HepG2 (cell line): ENCODE measurements around the gene MAP3K8. TPM values are rescaled to one million over a fixed set of nuclear protein-coding genes. Genes with fewer than 3 reads are reported as not detected.

Experiments
- ATAC-seq: fragments of 200-7000 bp; cut with Tn5 transposase; 3 replicates; pipeline ENCODE4 v1.9.1; 2020; ENCODE audit warnings: mild to moderate bottlenecking, moderate library complexity
- BruUV-seq: library from RNA; stranded (reverse); fragments of 400-500 nt; replicated peaks from 2 replicates; lab custom pipeline; 2021; lab: Mats Ljungman, UMichigan
- CTCF ChIA-PET: fragments of 300-600 bp; formaldehyde crosslinking; extraction: SDS; loops from one replicate; lab custom pipeline; 2021; ENCODE audit warnings: low total read pairs, inconsistent platforms, low intra/inter-chr PET ratio; lab: Yijun Ruan, JAX
- POLR2A ChIA-PET: fragments of 350-600 bp; sonication (Branson Sonifier 250); formaldehyde crosslinking; loops from one replicate; lab custom pipeline; 2020; ENCODE audit warnings: antibody characterized with exemption, inconsistent platforms; lab: Yijun Ruan, JAX
- DNase-seq: peaks from one replicate; pipeline ENCODE4 v3.0.0-alpha.2; 2015; ENCODE audit warnings: low spot score
- FAIRE-seq: peaks from 3 replicates; lab custom pipeline; 2011; peaks lifted over from hg19 to GRCh38; lab: Jason Lieb, UNC
- H2AFZ ChIP-seq: one replicate; pipeline ENCODE4 v1.6.1; 2011; ENCODE audit warnings: low read length, inconsistent platforms
- H3K27ac ChIP-seq: fragments of 300-600 bp; 3 replicates; pipeline ENCODE4 v1.8.0; 2011; ENCODE audit warnings: mixed run types, mild to moderate bottlenecking, mixed read lengths, low read length, inconsistent platforms; ENCODE audit not compliant: insufficient read depth; ENCODE audit errors: extremely low read length
- H3K27me3 ChIP-seq, 2 experiments: fragments of 200-600 bp in 1 of 2; 2 replicates in 1 of 2; 3 replicates in 1 of 2; pipeline versions ENCODE4 v1.6.0 to v1.8.0; 2011; ENCODE audit warnings: low read length in 2 of 2, mild to moderate bottlenecking in 2 of 2, moderate library complexity in 2 of 2, inconsistent platforms in 1 of 2; ENCODE audit not compliant: insufficient read depth in 2 of 2, control insufficient read depth in 1 of 2
- H3K36me3 ChIP-seq, 2 experiments: fragments of 200-600 bp in 1 of 2; replicated peaks in 1 of 2; 2 replicates in 1 of 2; 3 replicates in 1 of 2; pipeline versions ENCODE4 v1.5.1 to v1.8.0; 2011; ENCODE audit warnings: low read length in 2 of 2, inconsistent platforms in 1 of 2; ENCODE audit not compliant: insufficient read depth in 2 of 2, control insufficient read depth in 1 of 2
- H3K4me1 ChIP-seq: 2 replicates; pipeline ENCODE4 v1.5.1; 2012; ENCODE audit warnings: low read length, inconsistent platforms; ENCODE audit not compliant: insufficient read depth
- H3K4me2 ChIP-seq: 2 replicates; pipeline ENCODE4 v1.6.0; 2011; ENCODE audit warnings: low read depth, low read length, inconsistent platforms
- H3K4me3 ChIP-seq, 3 experiments: fragments of 200-600 bp in 1 of 3; sonication (generic), shearing (Covaris generic) in 1 of 3; replicated peaks in 1 of 3; 2 replicates each; pipeline ENCODE4 v1.5.1; 2011 to 2016; ENCODE audit warnings: low read length in 3 of 3, inconsistent platforms in 2 of 3, low read depth in 2 of 3, mild to moderate bottlenecking in 2 of 3, control low read depth in 1 of 3, mixed read lengths in 1 of 3; ENCODE audit not compliant: insufficient read depth in 1 of 3
- H3K79me2 ChIP-seq: one replicate; pipeline ENCODE4 v1.6.1; 2011; ENCODE audit warnings: low read length, inconsistent platforms; ENCODE audit not compliant: insufficient read depth
- H3K9ac ChIP-seq: 2 replicates; pipeline ENCODE4 v1.6.0; 2011; ENCODE audit warnings: mild to moderate bottlenecking, low read depth, low read length, inconsistent platforms; ENCODE audit not compliant: insufficient read depth
- H3K9me3 ChIP-seq: 2 replicates; pipeline ENCODE4 v1.5.1; 2012; ENCODE audit warnings: mild to moderate bottlenecking, low read length
- H4K20me1 ChIP-seq: 2 replicates; pipeline ENCODE4 v1.6.0; 2011; ENCODE audit warnings: inconsistent platforms, mild to moderate bottlenecking, low read length, moderate library complexity; ENCODE audit not compliant: insufficient read depth
- ATF7 ChIP-seq, 2 experiments: fragments of 450-650 bp in 1 of 2; sonication (generic) in 1 of 2; formaldehyde crosslinking in 1 of 2; IDR thresholded peaks; 2 replicates each; pipeline versions ENCODE4 v1.4.0 to v1.6.1; 2016 to 2020; ENCODE audit warnings: antibody characterized with exemption in 1 of 2, mild to moderate bottlenecking in 1 of 2, missing genetic modification reagents in 1 of 2
- KMT2B ChIP-seq: IDR thresholded peaks from 2 replicates; pipeline ENCODE4 v1.6.1; 2016; ENCODE audit warnings: missing genetic modification reagents, missing compliant biosample characterization
- NRL ChIP-seq: sonication (generic); formaldehyde crosslinking; IDR thresholded peaks from 2 replicates; pipeline ENCODE4 v1.5.0; 2020; ENCODE audit warnings: missing genetic modification reagents, mild to moderate bottlenecking, moderate library complexity, borderline replicate concordance
- PAX8 ChIP-seq: sonication (generic); formaldehyde crosslinking; IDR thresholded peaks from 2 replicates; pipeline ENCODE4 v1.8.0; 2022; ENCODE audit warnings: mild to moderate bottlenecking, missing genetic modification reagents, borderline replicate concordance
- RAD51 ChIP-seq: fragments of 450-650 bp; IDR thresholded peaks from 2 replicates; pipeline ENCODE4 v1.6.1; 2016; ENCODE audit warnings: borderline replicate concordance
- ZEB1 ChIP-seq: IDR thresholded peaks from 2 replicates; pipeline ENCODE4 v1.6.1; 2012; ENCODE audit warnings: mild to moderate bottlenecking, low read depth, inconsistent platforms; ENCODE audit not compliant: insufficient replicate concordance
- ZFP36 ChIP-seq: fragments of 150-350 bp; IDR thresholded peaks from 2 replicates; pipeline ENCODE4 v1.6.1; 2018; ENCODE audit warnings: borderline replicate concordance, low read length, low read depth; ENCODE audit not compliant: partially characterized antibody
- ZKSCAN5 ChIP-seq: sonication (generic); formaldehyde crosslinking; IDR thresholded peaks from 2 replicates; pipeline ENCODE4 v1.5.1; 2020; ENCODE audit warnings: mild to moderate bottlenecking, missing genetic modification reagents
- ZNF326 ChIP-seq: sonication (generic); formaldehyde crosslinking; IDR thresholded peaks from 2 replicates; pipeline ENCODE4 v1.4.0; 2020; ENCODE audit warnings: missing genetic modification reagents, borderline replicate concordance
- ZNF329 ChIP-seq: sonication (generic); formaldehyde crosslinking; IDR thresholded peaks from 2 replicates; pipeline ENCODE4 v1.9.0; 2021; ENCODE audit warnings: low read depth, mild to moderate bottlenecking, missing genetic modification reagents
- ZNF737 ChIP-seq: sonication (generic); formaldehyde crosslinking; IDR thresholded peaks from 2 replicates; pipeline ENCODE4 v1.5.0; 2020; ENCODE audit warnings: missing genetic modification reagents, mild to moderate bottlenecking, borderline replicate concordance
- ZNF775 ChIP-seq: sonication (generic); formaldehyde crosslinking; IDR thresholded peaks from 2 replicates; pipeline ENCODE4 v1.4.0; 2020; ENCODE audit warnings: missing genetic modification reagents, mild to moderate bottlenecking, moderate library complexity, borderline replicate concordance
- ZNF816 ChIP-seq: sonication (generic); formaldehyde crosslinking; IDR thresholded peaks from 2 replicates; pipeline ENCODE4 v1.8.0; 2022; ENCODE audit warnings: missing genetic modification reagents, mild to moderate bottlenecking, borderline replicate concordance
- ZNF878 ChIP-seq: sonication (generic); formaldehyde crosslinking; IDR thresholded peaks from 2 replicates; pipeline ENCODE4 v1.8.1; 2023; ENCODE audit warnings: mild to moderate bottlenecking, missing genetic modification reagents, moderate library complexity
- WGBS: methylation state at CpG from one replicate; pipeline ENCODE4 v1.1.6; 2017; ENCODE audit warnings: low lambda C conversion rate; 5-methylcytosine and 5-hydroxymethylcytosine counted together
- in situ Hi-C: cut with HindIII; loops from 2 replicates; pipeline ENCODE4 v1.10.0; 2017; ENCODE audit warnings: low pct_unique_long_range_greater_than_20kb; ENCODE audit not compliant: extremely low pct_ligation_motif_present
- intact Hi-C: fragments of 100-400 bp; cut with micrococcal nuclease; formaldehyde crosslinking; loops from one replicate; pipeline ENCODE4 v1.10.0; 2022; ENCODE audit not compliant: unreplicated experiment
- polyA plus RNA-seq, 8 experiments: library from polyadenylated mRNA; depleted of rRNA in 3 of 8; stranded (reverse) in 7 of 8; unstranded in 1 of 8; fragments of >200 nt; fragmentation: Illumina TruSeq in 4 of 8; extraction: Trizol in 4 of 8; gene quantifications; 2 replicates each; pipeline versions ENCODE4 v1.2.1 to v1.2.3, GENCODE V29; 2011 to 2016; ENCODE audit warnings: low read depth in 4 of 8, missing spikeins in 1 of 8, mixed read lengths in 1 of 8; ENCODE audit not compliant: insufficient read depth in 1 of 8
- total RNA-seq, 5 experiments: library from RNA; depleted of rRNA; stranded (reverse); fragments of >200 nt; fragmentation: Illumina TruSeq; extraction: Trizol; gene quantifications; 2 replicates each; pipeline ENCODE4 v1.2.3, GENCODE V29; 2016; ENCODE audit warnings: low read depth in 1 of 5
- TF ChIP-seq, protein P1 (sequence below): sonication (generic); formaldehyde crosslinking; IDR thresholded peaks from 2 replicates; pipeline ENCODE4 v1.4.0; 2020; ENCODE audit warnings: missing genetic modification reagents

The MAP3K8 gene
- total and polyA plus RNA-seq, 2 of the 13 experiments (the other 11 are each of a cell fraction or from before 2014, with no cell fraction given): 19.3 to 37.9 TPM

- Histone ChIP-seq H3K4me3 (no peak overlapping the region), H3K9me3 (no peaks in the 10 kb centered on the region), H3K4me2 (no peak overlapping the region), H3K9ac (no peak overlapping the region), H2AFZ (no peak overlapping the region), H4K20me1 (no peaks in the 10 kb centered on the region), H3K27me3 (no peaks in the 10 kb centered on the region), H3K4me1 (no peaks in the 10 kb centered on the region), H3K36me3 (peaks cover 14 to 53% of the 10 kb centered on the region in 2 experiments), H3K79me2 (peaks cover 14% of the 10 kb centered on the region), H3K27ac (no peak overlapping the region)
- no peak for FAIRE-seq
- ATAC-seq: no peak
- TF ChIP-seq ZFP36 (no peak), ZNF878 (no peak), ZNF816 (no peak), ZNF737 (CRISPR knock-in tag) (no peak), ZNF329 (CRISPR knock-in tag) (no peak), ZEB1 (no peak), NRL (CRISPR knock-in tag) (no peak), ATF7 (IDR thresholded peaks at IDR 0.05) (no peak), ATF7 (CRISPR knock-in tag; IDR thresholded peaks at IDR 0.05) (no peak), ZNF326 (CRISPR knock-in tag) (no peak), KMT2B (CRISPR knock-in tag) (no peak), ZKSCAN5 (no peak), RAD51 (no peak), ZNF775 (CRISPR knock-in tag) (no peak), PAX8 (CRISPR knock-in tag) (no peak)
- TF ChIP-seq, protein P1, sequence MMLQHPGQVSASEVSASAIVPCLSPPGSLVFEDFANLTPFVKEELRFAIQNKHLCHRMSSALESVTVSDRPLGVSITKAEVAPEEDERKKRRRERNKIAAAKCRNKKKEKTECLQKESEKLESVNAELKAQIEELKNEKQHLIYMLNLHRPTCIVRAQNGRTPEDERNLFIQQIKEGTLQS (CRISPR knock-in tag): no peak
- no peak for DNase-seq
- POLR2A ChIA-PET: no interaction called here
- WGBS: 98% methylated on average over 10 of the region's 10 CpGs
- CTCF ChIA-PET: no interaction called here
- BruUV-seq: no TSS peak
- in situ Hi-C loops (loop anchor here (25.0 kb wide), 1 partner anchor 1490 kb away; the partner anchor contains the start of gene ARHGAP12), intact Hi-C loops (no loop called here)
Measured at GRCh38 chr10:30447125-30447799, 13.3 kb downstream of the MAP3K8 start.
